ENCODE results near the gene ALDH9A1.

The ALDH9A1 gene

DNA sequence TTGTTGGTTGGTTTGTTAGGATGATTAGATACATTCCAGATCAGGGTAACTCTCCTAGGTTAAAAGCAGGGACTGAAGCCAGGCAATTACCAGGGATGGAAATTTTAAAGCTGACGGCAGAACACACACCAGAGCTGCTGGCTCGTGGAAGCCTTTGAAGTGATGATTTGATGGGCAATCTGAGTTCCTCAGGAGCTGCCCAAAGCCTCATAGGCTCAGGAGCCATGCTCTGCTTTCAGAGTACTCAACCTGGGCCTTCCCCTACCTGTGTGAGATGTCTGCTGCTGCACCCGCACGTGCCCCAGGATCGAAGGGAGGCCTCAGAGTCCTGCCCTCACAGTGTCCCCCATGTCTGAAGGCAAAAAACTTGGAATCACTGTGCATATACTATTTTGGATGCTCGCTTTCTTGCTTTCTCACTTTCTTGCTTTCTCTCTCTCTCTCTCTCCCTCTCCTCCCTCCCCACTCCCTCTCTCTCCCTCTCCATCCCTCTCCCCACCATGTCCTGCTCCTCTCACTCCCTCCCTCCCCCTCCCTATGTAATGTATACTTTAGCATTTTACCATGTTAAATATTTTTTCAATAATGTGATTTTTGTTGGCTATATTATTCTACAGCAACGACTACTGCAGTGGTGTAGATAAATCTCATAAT is 49.3 kb downstream of the ALDH9A1 start:
- TF ChIP-seq, protein P1, sequence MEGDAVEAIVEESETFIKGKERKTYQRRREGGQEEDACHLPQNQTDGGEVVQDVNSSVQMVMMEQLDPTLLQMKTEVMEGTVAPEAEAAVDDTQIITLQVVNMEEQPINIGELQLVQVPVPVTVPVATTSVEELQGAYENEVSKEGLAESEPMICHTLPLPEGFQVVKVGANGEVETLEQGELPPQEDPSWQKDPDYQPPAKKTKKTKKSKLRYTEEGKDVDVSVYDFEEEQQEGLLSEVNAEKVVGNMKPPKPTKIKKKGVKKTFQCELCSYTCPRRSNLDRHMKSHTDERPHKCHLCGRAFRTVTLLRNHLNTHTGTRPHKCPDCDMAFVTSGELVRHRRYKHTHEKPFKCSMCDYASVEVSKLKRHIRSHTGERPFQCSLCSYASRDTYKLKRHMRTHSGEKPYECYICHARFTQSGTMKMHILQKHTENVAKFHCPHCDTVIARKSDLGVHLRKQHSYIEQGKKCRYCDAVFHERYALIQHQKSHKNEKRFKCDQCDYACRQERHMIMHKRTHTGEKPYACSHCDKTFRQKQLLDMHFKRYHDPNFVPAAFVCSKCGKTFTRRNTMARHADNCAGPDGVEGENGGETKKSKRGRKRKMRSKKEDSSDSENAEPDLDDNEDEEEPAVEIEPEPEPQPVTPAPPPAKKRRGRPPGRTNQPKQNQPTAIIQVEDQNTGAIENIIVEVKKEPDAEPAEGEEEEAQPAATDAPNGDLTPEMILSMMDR (conservative IDR thresholded peaks at IDR 0.05; ENCODE audit: low read length) = no peak
- TF ChIP-seq EZH2phosphoT487 (IDR thresholded peaks at IDR 0.05; ENCODE audit: borderline replicate concordance) = no peak
- Histone ChIP-seq H3K4me2 (ENCODE audit: low read depth, low read length, poor library complexity, severe bottlenecking) (no peak overlapping the region), H3F3A (ENCODE audit: low read depth) (no peaks in the 10 kb centered on the region), H3K4me1 (ENCODE audit: insufficient read depth, low read length, poor library complexity, severe bottlenecking) (peaks cover 7% of the 10 kb centered on the region), H3K27me3 (ENCODE audit: insufficient read depth, low read length, poor library complexity, severe bottlenecking) (no peaks in the 10 kb centered on the region), H3K9me3 (ENCODE audit: insufficient read depth, low read depth, low read length) (no peaks in the 10 kb centered on the region), H3K79me2 (ENCODE audit: insufficient read depth, low read length) (no peaks in the 10 kb centered on the region), H3K9ac (ENCODE audit: low read depth, low read length, poor library complexity, severe bottlenecking) (no peak overlapping the region), H3K9me2 (replicated peaks; ENCODE audit: low read depth, low read length) (no peaks in the 10 kb centered on the region), H3K36me3 (ENCODE audit: insufficient read depth, low read length) (peaks cover 12% of the 10 kb centered on the region; the same call in 1 of the 2 replicates), H2AFZ (ENCODE audit: low read length) (no peak overlapping the region), H4K20me1 (ENCODE audit: insufficient read depth, low read length, poor library complexity, severe bottlenecking) (no peaks in the 10 kb centered on the region), H3K4me3 (ENCODE audit: low read length, poor library complexity, severe bottlenecking) (no peak overlapping the region)

DNA sequence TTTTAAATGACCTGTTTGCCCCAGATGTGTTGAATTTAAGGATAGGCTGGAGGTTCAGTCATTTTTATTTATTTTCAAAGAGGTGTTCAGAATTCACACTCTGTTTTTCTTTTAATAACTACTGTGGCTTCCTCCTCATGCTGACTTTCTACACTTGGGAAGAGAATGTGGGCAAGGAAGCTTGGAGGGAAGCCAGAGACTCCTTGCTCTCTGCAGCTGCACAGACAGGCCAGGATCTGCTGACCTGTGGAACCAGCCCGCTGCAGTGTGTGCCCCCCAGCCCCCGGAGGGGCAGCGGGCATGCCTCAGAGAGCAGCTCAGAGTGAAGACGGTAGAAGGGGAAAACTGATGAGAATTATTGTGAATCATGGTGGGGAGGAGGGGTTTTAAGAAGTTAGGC is 50.4 kb downstream of the ALDH9A1 start:
- no peak overlapping the region for H3K4me3 ChIP-seq (ENCODE audit: low read length, poor library complexity, severe bottlenecking)
- no peak overlapping the region for H2AFZ ChIP-seq (ENCODE audit: low read length)
- H3K36me3 ChIP-seq (ENCODE audit: insufficient read depth, low read length) = peaks cover 6% of the 10 kb centered on the region; the same call in 1 of the 2 replicates
- no peak for TF ChIP-seq EZH2phosphoT487 (IDR thresholded peaks at IDR 0.05; ENCODE audit: borderline replicate concordance)
- TF ChIP-seq, protein P1 (conservative IDR thresholded peaks at IDR 0.05; ENCODE audit: low read length) = no peak
- H3K79me2 ChIP-seq (ENCODE audit: insufficient read depth, low read length) = no peaks in the 10 kb centered on the region
- H3K9ac ChIP-seq (ENCODE audit: low read depth, low read length, poor library complexity, severe bottlenecking) = no peak overlapping the region
- H3K9me3 ChIP-seq (ENCODE audit: insufficient read depth, low read depth, low read length) = no peaks in the 10 kb centered on the region
- H3K4me2 ChIP-seq (ENCODE audit: low read depth, low read length, poor library complexity, severe bottlenecking) = no peak overlapping the region
- H4K20me1 ChIP-seq (ENCODE audit: insufficient read depth, low read length, poor library complexity, severe bottlenecking) = no peaks in the 10 kb centered on the region
- H3F3A ChIP-seq (ENCODE audit: low read depth) = no peaks in the 10 kb centered on the region
- H3K4me1 ChIP-seq (ENCODE audit: insufficient read depth, low read length, poor library complexity, severe bottlenecking) = peaks cover 7% of the 10 kb centered on the region
- no peaks in the 10 kb centered on the region for H3K27me3 ChIP-seq (ENCODE audit: insufficient read depth, low read length, poor library complexity, severe bottlenecking)
- no peaks in the 10 kb centered on the region for H3K9me2 ChIP-seq (replicated peaks; ENCODE audit: low read depth, low read length)

DNA sequence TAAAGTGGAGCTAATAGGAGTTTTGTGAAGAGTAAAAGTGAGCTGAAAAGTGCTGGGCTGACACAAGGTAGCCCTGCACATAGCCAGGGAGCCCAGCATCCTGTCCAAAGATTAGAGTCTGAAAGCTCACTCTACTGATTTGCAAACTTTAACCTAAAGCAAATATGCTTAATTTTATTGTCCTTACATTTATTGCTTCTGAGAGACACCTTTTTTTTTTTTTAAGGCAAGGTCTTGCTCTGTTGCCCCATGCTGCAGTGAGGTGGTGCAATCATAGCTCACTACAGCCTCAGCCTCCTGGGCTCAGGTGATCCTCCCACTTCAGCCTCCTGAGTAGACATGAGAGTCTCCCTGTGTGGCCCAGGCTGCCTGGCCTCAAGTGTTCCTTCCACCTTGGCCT is 50.8 kb downstream of the ALDH9A1 start:
- Histone ChIP-seq H3K4me3 (ENCODE audit: low read length, poor library complexity, severe bottlenecking) (no peak overlapping the region), H2AFZ (ENCODE audit: low read length) (no peak overlapping the region), H3K79me2 (ENCODE audit: insufficient read depth, low read length) (no peaks in the 10 kb centered on the region)

More for the DNA sequence above, 50.8 kb downstream of the ALDH9A1 start:
- no peak overlapping the region for H3K9ac ChIP-seq (ENCODE audit: low read depth, low read length, poor library complexity, severe bottlenecking)
- TF ChIP-seq, protein P1 (conservative IDR thresholded peaks at IDR 0.05; ENCODE audit: low read length) = no peak
- TF ChIP-seq EZH2phosphoT487 (IDR thresholded peaks at IDR 0.05; ENCODE audit: borderline replicate concordance) = no peak
- no peak overlapping the region for H3K4me2 ChIP-seq (ENCODE audit: low read depth, low read length, poor library complexity, severe bottlenecking)
- H3F3A ChIP-seq (ENCODE audit: low read depth) = no peaks in the 10 kb centered on the region
- H3K27me3 ChIP-seq (ENCODE audit: insufficient read depth, low read length, poor library complexity, severe bottlenecking) = no peaks in the 10 kb centered on the region
- H4K20me1 ChIP-seq (ENCODE audit: insufficient read depth, low read length, poor library complexity, severe bottlenecking) = no peaks in the 10 kb centered on the region
- no peaks in the 10 kb centered on the region for H3K9me3 ChIP-seq (ENCODE audit: insufficient read depth, low read depth, low read length)
- no peaks in the 10 kb centered on the region for H3K9me2 ChIP-seq (replicated peaks; ENCODE audit: low read depth, low read length)
- H3K4me1 ChIP-seq (ENCODE audit: insufficient read depth, low read length, poor library complexity, severe bottlenecking) = peaks cover 7% of the 10 kb centered on the region
- H3K36me3 ChIP-seq (ENCODE audit: insufficient read depth, low read length) = peaks cover 6% of the 10 kb centered on the region; the same call in 1 of the 2 replicates

Data from Loucy (cell line).